ENCODE data around the gene ALOX12B.

Gene ALOX12B

DNA sequence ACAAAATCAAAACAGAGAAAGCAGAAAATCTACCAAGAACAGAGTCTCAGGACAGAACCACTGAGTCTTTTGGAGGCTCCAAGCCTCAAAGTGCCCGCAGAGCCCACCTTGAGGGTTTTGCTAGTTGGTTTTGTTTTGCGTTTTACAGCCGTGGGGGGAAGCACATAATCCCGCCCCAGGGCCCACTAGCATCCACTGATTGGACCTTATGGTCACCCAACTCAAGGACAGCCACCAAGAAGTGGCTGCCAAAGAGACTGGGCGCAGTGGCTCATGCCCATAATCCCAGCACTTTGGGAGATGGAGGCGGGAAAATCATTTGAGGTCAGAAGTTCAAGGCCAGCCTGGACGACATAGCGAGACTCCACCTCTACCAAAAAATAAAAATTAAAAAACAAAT is 38.8 kb downstream of the ALOX12B start:
- TF ChIP-seq, protein P1, sequence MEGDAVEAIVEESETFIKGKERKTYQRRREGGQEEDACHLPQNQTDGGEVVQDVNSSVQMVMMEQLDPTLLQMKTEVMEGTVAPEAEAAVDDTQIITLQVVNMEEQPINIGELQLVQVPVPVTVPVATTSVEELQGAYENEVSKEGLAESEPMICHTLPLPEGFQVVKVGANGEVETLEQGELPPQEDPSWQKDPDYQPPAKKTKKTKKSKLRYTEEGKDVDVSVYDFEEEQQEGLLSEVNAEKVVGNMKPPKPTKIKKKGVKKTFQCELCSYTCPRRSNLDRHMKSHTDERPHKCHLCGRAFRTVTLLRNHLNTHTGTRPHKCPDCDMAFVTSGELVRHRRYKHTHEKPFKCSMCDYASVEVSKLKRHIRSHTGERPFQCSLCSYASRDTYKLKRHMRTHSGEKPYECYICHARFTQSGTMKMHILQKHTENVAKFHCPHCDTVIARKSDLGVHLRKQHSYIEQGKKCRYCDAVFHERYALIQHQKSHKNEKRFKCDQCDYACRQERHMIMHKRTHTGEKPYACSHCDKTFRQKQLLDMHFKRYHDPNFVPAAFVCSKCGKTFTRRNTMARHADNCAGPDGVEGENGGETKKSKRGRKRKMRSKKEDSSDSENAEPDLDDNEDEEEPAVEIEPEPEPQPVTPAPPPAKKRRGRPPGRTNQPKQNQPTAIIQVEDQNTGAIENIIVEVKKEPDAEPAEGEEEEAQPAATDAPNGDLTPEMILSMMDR (IDR thresholded peaks at IDR 0.05; ENCODE audit: borderline replicate concordance, insufficient read depth, low read depth, low read length) = no peak
- no peak overlapping the region for H3K4me3 ChIP-seq (ENCODE audit: low read depth, low read length)

DNA sequence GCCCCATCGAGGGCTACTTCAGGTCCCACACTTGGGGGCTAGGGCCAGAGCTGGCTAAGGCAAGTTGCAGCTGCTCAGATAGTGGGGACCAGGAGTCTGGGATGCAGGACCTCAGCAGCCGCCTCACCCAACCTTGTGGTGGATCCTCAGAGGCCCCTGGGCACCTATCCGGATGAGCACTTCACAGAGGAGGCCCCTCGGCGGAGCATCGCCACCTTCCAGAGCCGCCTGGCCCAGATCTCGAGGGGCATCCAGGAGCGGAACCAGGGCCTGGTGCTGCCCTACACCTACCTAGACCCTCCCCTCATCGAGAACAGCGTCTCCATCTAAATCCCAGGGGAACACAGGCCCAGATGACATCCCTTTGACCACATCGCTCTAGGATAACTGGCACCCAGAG is 39.3 kb downstream of the ALOX12B start:
- TF ChIP-seq, protein P1 (IDR thresholded peaks at IDR 0.05; ENCODE audit: borderline replicate concordance, insufficient read depth, low read depth, low read length) = no peak
- H3K4me3 ChIP-seq (ENCODE audit: low read depth, low read length) = no peak overlapping the region

DNA sequence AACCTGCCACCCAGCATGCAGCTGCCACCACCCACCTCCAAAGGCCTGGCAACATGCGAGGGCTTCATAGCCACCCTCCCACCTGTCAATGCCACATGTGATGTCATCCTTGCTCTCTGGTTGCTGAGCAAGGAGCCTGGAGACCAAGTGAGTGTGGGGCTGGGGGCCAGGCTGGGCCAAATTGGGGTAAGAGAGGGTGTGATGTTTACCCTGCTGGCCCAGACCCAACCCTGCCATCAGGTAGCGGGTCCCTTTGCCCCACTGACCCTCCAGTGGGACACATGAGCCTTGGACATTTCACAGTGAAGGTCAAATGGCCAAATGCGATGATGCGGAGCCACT is 39.8 kb downstream of the ALOX12B start:
- TF ChIP-seq, protein P1 (IDR thresholded peaks at IDR 0.05; ENCODE audit: borderline replicate concordance, insufficient read depth, low read depth, low read length) = no peak
- H3K4me3 ChIP-seq (ENCODE audit: low read depth, low read length) = no peak overlapping the region

DNA sequence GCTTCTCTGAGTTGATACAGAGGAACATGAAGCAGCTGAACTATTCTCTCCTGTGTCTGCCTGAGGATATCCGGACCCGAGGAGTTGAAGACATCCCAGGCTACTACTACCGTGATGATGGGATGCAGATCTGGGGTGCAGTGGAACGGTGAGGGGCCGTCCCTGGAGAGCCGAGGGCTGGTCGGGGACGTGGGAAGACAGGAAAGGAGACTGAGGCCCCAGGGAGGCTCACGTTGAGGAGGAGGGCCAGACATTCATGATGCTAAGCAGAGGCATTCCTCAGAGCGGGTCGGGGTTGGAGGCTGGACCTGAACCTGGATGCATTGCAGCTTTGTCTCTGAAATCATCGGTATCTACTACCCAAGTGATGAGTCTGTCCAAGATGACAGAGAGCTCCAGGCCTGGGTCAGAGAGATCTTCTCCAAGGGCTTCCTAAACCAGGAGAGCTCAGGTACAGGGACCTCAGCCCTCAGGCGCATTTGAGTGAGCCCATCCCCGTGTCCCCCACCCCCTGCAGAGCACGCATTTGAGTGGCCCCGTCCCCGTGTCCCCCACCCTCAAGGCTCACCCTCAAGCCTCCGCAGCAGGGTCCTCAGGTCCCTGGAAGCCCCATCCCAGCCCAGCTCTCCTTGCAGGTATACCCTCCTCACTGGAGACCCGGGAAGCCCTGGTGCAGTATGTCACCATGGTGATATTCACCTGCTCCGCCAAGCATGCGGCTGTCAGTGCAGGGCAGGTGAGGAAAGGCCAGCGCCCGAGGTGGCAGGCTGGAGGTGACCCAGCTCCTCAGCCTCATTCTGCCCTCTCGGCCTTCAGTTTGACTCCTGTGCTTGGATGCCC is 40.4 kb downstream of the ALOX12B start:
- TF ChIP-seq, protein P1 (IDR thresholded peaks at IDR 0.05; ENCODE audit: borderline replicate concordance, insufficient read depth, low read depth, low read length) = no peak
- H3K4me3 ChIP-seq (ENCODE audit: low read depth, low read length) = no peak overlapping the region

DNA sequence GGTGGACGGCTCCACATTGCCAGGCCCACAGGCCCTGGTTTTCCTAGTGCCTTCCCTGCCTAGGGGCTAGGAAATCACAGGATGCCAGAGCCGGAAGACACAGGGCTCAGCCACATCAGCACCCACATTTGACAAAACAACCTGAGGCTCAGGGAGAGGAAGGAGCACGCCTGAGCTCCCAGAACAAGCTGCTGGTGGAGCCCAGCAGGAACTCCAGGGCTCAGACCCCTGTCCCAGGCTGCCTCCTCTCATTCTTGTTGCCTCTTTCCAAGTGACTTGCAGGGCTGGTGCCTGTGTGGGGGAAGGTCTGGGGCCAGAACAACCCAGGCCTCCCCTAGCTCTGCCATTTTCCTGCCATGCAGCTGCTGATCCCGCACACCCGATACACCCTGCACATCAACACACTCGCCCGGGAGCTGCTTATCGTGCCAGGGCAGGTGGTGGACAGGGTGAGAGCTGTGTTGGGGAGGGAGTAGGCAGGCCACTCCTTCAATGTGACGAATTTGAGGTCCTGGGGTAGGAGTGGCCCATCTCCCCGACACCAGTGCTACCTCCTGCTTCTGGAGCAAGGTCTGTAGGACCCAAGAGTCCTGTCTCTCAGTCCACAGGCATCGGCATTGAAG is 41.1 kb downstream of the ALOX12B start:
- H3K4me3 ChIP-seq (ENCODE audit: low read depth, low read length) = no peak overlapping the region
- TF ChIP-seq, protein P1 (IDR thresholded peaks at IDR 0.05; ENCODE audit: borderline replicate concordance, insufficient read depth, low read depth, low read length) = no peak

DNA sequence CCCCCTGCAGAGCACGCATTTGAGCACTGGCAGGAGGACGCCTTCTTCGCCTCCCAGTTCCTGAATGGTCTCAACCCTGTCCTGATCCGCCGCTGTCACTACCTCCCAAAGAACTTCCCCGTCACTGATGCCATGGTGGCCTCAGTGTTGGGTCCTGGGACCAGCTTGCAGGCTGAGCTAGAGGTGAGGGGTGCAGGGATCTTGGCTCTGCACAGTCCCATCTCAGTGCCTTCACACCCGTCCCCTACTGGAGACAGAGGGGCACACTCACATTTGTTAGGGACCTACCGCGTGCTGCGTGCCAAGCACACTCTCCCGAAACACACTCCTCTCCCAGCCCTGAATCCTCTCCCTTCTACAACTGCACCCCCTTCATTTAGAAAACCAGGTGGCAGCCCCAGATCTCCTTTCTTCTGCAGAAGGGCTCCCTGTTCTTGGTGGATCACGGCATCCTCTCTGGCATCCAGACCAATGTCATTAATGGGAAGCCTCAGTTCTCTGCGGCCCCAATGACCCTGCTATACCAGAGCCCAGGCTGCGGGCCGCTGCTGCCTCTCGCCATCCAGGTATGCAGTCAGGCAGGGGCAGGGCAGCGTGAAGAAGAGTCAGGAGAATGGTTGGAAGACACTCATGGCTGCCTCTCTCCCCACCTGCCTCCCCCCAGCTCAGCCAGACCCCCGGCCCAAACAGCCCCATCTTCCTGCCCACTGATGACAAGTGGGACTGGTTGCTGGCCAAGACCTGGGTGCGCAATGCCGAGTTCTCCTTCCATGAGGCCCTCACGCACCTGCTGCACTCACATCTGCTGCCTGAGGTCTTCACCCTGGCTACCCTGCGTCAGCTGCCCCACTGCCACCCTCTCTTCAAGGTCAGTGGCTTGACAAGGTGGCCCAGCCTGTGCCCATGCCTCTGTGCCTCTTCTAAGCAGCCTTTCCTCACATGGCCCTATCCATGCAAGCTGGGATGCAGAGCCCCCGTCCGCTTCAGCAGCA is 42.4 kb downstream of the ALOX12B start:
- H3K4me3 ChIP-seq (ENCODE audit: low read depth, low read length) = no peak overlapping the region
- TF ChIP-seq, protein P1 (IDR thresholded peaks at IDR 0.05; ENCODE audit: borderline replicate concordance, insufficient read depth, low read depth, low read length) = no peak
